Pulmonary artery endothelial cell (primary cell): ENCODE data around the gene TRMT11. TPM values are rescaled to one million over a fixed set of nuclear protein-coding genes. Genes with fewer than 3 reads are reported as not detected.

Experiments
- DNase-seq: peaks from one replicate; pipeline ENCODE4 v3.0.0-alpha.2; 2011; ENCODE audit warnings: low read depth, low spot score
- total RNA-seq: library from RNA; depleted of rRNA; stranded (reverse); fragments of >200 nt; gene quantifications from 2 replicates; pipeline ENCODE4 v1.2.3, GENCODE V29; 2014

Gene TRMT11
- total RNA-seq, 1 donor from 2014 or later, result 16.4 TPM

- no peak for DNase-seq
Observed at GRCh38 chr6:126072834-126073233, 86.5 kb downstream of the TRMT11 start.

- DNase-seq, result no peak
Observed at GRCh38 chr6:126075335-126076071, 89.2 kb downstream of the TRMT11 start.

DNA sequence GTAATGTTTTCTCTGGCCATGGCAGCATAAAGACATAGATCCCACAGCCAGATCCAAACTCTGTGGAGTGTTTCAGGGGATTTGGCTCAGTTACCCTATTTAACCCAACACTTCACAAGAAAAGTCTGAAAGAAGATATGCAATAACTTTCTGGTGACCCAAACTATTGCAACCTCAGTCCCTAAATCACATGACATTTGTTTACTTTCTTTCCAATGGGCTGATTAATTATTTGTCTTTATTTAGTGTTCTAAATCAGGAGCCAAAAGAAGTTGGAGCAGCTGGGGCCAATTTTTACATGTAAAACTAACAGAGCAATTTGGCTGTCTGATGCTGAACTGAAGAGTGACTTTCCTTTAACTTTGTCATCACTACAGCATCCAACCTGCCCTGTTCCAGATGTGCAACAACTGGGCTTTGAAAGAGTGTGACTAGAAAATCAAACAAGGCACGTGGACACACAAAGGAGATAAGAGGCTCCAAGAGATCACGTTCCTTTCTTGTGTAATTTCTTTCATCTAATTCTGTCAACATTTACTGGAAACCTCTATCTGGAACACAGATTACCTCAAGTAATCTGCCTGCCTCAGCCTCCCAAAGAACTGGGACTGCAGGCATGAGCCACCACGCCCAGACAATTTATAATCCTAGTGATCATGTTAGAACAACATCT is 90.8 kb downstream of the TRMT11 start:
- no peak for DNase-seq

DNA sequence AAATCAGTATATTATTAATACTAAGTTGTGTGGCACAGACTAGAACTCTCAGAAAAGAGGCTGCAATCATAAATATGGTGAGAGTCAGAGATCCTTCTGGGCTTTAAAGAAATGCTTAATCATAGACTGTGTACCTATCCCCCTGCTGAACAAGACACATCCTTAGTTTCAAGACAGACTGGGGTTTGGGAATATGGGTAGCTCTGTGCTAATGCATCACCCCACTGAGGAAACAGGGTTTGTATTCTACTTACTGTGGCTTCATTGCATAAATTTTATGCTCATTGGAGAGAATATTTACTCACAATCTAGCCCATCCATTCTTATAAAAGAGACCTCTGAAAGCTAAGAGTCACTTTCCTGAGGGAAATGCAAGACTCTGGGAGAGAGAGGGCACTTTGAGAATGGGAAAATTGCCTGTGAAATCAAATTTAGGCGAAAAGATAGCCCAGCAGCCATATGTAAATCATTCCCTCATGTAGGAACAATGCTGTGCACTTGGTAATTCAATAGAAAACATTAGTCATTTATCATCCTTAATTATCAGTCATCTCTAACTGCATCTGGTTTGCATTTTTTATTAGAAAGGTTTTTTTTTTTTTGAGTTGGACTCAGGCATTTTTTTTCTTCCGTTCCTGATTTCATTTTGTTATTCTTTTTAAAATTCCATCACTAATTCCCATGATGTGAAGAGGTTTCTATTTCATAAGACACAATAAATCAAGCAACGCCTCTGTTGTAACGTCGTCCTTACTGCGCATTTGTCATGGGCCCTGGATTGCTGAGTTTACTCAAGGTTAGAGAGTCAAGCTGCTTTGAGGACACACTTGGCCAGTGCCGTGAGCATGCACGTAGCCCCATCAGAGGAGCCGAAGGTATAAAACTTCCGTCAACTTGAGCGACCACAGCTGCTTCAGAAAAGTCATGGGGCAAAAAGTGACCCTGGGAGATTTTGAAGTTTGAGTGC is 91.8 kb downstream of the TRMT11 start:
- DNase-seq, result no peak

DNA sequence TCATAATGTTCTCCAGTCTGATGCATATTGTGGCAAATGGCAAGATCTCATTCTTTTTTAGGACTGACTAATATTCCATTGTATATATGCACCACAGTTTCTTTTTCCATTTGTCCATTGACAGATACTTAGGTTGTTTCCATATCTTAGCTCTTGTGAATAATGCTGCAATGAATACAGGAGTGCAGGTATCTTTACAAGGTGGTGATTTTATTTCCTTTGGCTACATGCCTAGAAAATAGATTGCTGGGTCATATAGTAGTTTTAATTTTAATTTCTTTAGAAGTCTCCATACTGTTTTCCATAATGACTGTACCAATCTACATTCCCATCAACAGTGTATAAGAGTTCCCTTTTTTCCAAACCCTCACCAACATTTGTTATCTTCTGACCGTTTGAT is 97.5 kb downstream of the TRMT11 start:
- no peak for DNase-seq

GRCh38 chr6:126086560-126086959 is 100.2 kb downstream of the TRMT11 start:
- DNase-seq, result no peak

Other genes starting within 250 kb of the TRMT11 start
- gene HEY2, start 236.9 kb upstream of the TRMT11 start, total RNA-seq, result 0.46 and 2.8 TPM in 2 replicates
- gene NCOA7, start 195.6 kb upstream of the TRMT11 start, total RNA-seq, result 38.1 and 83.1 TPM in 2 replicates
- 13.7 and 16.5 TPM in 2 replicates for gene HINT3, start 29.8 kb upstream of the TRMT11 start, total RNA-seq